GM19397 (cell line): Measurements from ENCODE around the gene KRTAP10-10.
"Not testable (repeated sequence)": the region's sequence is repeated elsewhere in the genome, so short reads cannot be mapped to it uniquely, and the experiment has no call there.

Experiments used
- ATAC-seq: cut with Tn5 transposase; IDR thresholded peaks from one replicate; pipeline ENCODE4 v1.9.1; 2021; ENCODE audit warnings: mild to moderate bottlenecking, moderate library complexity; ENCODE audit not compliant: unreplicated experiment

Gene KRTAP10-10

GRCh38 chr21:44602463-44602850 is 34.7 kb upstream of the KRTAP10-10 start:
- no peak for ATAC-seq

- no peak for ATAC-seq
Measured at GRCh38 chr21:44603109-44603875, 33.9 kb upstream of the KRTAP10-10 start.

GRCh38 chr21:44603911-44604310 is 33.2 kb upstream of the KRTAP10-10 start:
- no peak for ATAC-seq

- ATAC-seq = no peak
Measured at GRCh38 chr21:44606495-44606894, 30.7 kb upstream of the KRTAP10-10 start.

- ATAC-seq = no peak
Measured at GRCh38 chr21:44609193-44609592, 28.0 kb upstream of the KRTAP10-10 start.

- ATAC-seq = not testable (repeated sequence)
Measured at GRCh38 chr21:44610157-44610843, 26.9 kb upstream of the KRTAP10-10 start.

- ATAC-seq = no peak
Measured at GRCh38 chr21:44611551-44611950, 25.6 kb upstream of the KRTAP10-10 start.

- no peak for ATAC-seq
Measured at GRCh38 chr21:44612029-44612486, 25.1 kb upstream of the KRTAP10-10 start, which contains the start of gene KRTAP10-8. Gene KRTAP10-8, plus strand, starts transcription at chr21:44612079. Its CDS starts 22 bp downstream, at chr21:44612101.

GRCh38 chr21:44612669-44613229 is 24.4 kb upstream of the KRTAP10-10 start:
- no peak for ATAC-seq

- no peak for ATAC-seq
Measured at GRCh38 chr21:44613386-44614155, 23.6 kb upstream of the KRTAP10-10 start.

GRCh38 chr21:44614161-44614631 is 23.0 kb upstream of the KRTAP10-10 start:
- ATAC-seq = no peak

GRCh38 chr21:44614961-44615391 is 22.2 kb upstream of the KRTAP10-10 start:
- no peak for ATAC-seq

GRCh38 chr21:44615466-44615865 is 21.7 kb upstream of the KRTAP10-10 start:
- no peak for ATAC-seq

- no peak for ATAC-seq
Measured at GRCh38 chr21:44615911-44616590, 21.1 kb upstream of the KRTAP10-10 start.

GRCh38 chr21:44616591-44616926 is 20.6 kb upstream of the KRTAP10-10 start:
- no peak for ATAC-seq

- ATAC-seq = no peak
Measured at GRCh38 chr21:44617071-44617501, 20.1 kb upstream of the KRTAP10-10 start.

- no peak for ATAC-seq
Measured at GRCh38 chr21:44618504-44618903, 18.7 kb upstream of the KRTAP10-10 start.

GRCh38 chr21:44618909-44619308 is 18.2 kb upstream of the KRTAP10-10 start:
- no peak for ATAC-seq

GRCh38 chr21:44619886-44620285 is 17.3 kb upstream of the KRTAP10-10 start:
- ATAC-seq = no peak

- ATAC-seq = no peak
Measured at GRCh38 chr21:44623575-44623974, 13.6 kb upstream of the KRTAP10-10 start.
